ENCODE measurements around the gene BCHE.

The BCHE gene

GRCh38 chr3:165837058-165837525 is at the start of gene BCHE:
Gene BCHE (minus strand): TSS chr3:165837423. CDS start chr3:165831033, 6,390 bp downstream.
- H3K9me3 Mint-ChIP-seq = peaks cover 4% of the 10 kb centered on the region
- H3K4me3 Mint-ChIP-seq = no peak within 1 kb of the TSS
- no peak within 1 kb of the TSS for H3K27ac Mint-ChIP-seq
- H3K4me1 Mint-ChIP-seq (ENCODE audit: low read depth) = no peaks in the 10 kb centered on the region
- no peaks in the 10 kb centered on the region for H3K27me3 Mint-ChIP-seq
- H3K36me3 Mint-ChIP-seq (ENCODE audit: low read depth) = no peaks in the 10 kb centered on the region

GRCh38 chr3:165885558-165886270 is 48.5 kb upstream of the BCHE start:
- no peaks in the 10 kb centered on the region for H3K27me3 Mint-ChIP-seq
- no peaks in the 10 kb centered on the region for H3K36me3 Mint-ChIP-seq (ENCODE audit: low read depth)

GRCh38 chr3:165884518-165884917 is 47.3 kb upstream of the BCHE start:
- Mint-ChIP-seq H3K27ac (no peak overlapping the region), H3K27me3 (no peaks in the 10 kb centered on the region)

More at GRCh38 chr3:165885558-165886270, 48.5 kb upstream of the BCHE start:
- H3K4me1 Mint-ChIP-seq (ENCODE audit: low read depth) = no peaks in the 10 kb centered on the region
- H3K27ac Mint-ChIP-seq = no peak overlapping the region
- no peak overlapping the region for H3K4me3 Mint-ChIP-seq
- no peaks in the 10 kb centered on the region for H3K9me3 Mint-ChIP-seq

GRCh38 chr3:165883863-165884478 is 46.7 kb upstream of the BCHE start:
- no peaks in the 10 kb centered on the region for H3K36me3 Mint-ChIP-seq (ENCODE audit: low read depth)
- H3K4me1 Mint-ChIP-seq (ENCODE audit: low read depth) = no peaks in the 10 kb centered on the region
- no peaks in the 10 kb centered on the region for H3K27me3 Mint-ChIP-seq
- H3K9me3 Mint-ChIP-seq = no peaks in the 10 kb centered on the region
- no peak overlapping the region for H3K4me3 Mint-ChIP-seq
- H3K27ac Mint-ChIP-seq = no peak overlapping the region

More at GRCh38 chr3:165884518-165884917, 47.3 kb upstream of the BCHE start:
- Mint-ChIP-seq H3K36me3 (ENCODE audit: low read depth) (no peaks in the 10 kb centered on the region), H3K4me1 (ENCODE audit: low read depth) (no peaks in the 10 kb centered on the region), H3K9me3 (no peaks in the 10 kb centered on the region), H3K4me3 (no peak overlapping the region)

- Mint-ChIP-seq H3K27me3 (no peaks in the 10 kb centered on the region), H3K27ac (no peak overlapping the region), H3K9me3 (no peaks in the 10 kb centered on the region), H3K36me3 (ENCODE audit: low read depth) (no peaks in the 10 kb centered on the region), H3K4me1 (ENCODE audit: low read depth) (no peaks in the 10 kb centered on the region), H3K4me3 (no peak overlapping the region)
Measured at GRCh38 chr3:165883117-165883516, 45.9 kb upstream of the BCHE start.

GRCh38 chr3:165875644-165876043 is 38.4 kb upstream of the BCHE start:
- no peaks in the 10 kb centered on the region for H3K4me1 Mint-ChIP-seq (ENCODE audit: low read depth)
- no peak overlapping the region for H3K4me3 Mint-ChIP-seq
- H3K27me3 Mint-ChIP-seq = no peaks in the 10 kb centered on the region
- peaks cover 18% of the 10 kb centered on the region for H3K9me3 Mint-ChIP-seq
- no peaks in the 10 kb centered on the region for H3K36me3 Mint-ChIP-seq (ENCODE audit: low read depth)
- H3K27ac Mint-ChIP-seq = no peak overlapping the region

GRCh38 chr3:165874663-165875489 is 37.7 kb upstream of the BCHE start:
- Mint-ChIP-seq H3K9me3 (peaks cover 18% of the 10 kb centered on the region), H3K4me1 (ENCODE audit: low read depth) (no peaks in the 10 kb centered on the region), H3K36me3 (ENCODE audit: low read depth) (no peaks in the 10 kb centered on the region), H3K4me3 (no peak overlapping the region), H3K27ac (no peak overlapping the region), H3K27me3 (no peaks in the 10 kb centered on the region)

- Mint-ChIP-seq H3K4me1 (ENCODE audit: low read depth) (no peaks in the 10 kb centered on the region), H3K36me3 (ENCODE audit: low read depth) (no peaks in the 10 kb centered on the region), H3K27ac (no peak overlapping the region)
Measured at GRCh38 chr3:165868088-165868487, 30.9 kb upstream of the BCHE start.

GRCh38 chr3:165859061-165859460 is 21.8 kb upstream of the BCHE start:
- H3K27me3 Mint-ChIP-seq = no peaks in the 10 kb centered on the region
- no peaks in the 10 kb centered on the region for H3K36me3 Mint-ChIP-seq (ENCODE audit: low read depth)
- H3K4me1 Mint-ChIP-seq (ENCODE audit: low read depth) = no peaks in the 10 kb centered on the region
- H3K4me3 Mint-ChIP-seq = no peak overlapping the region
- H3K9me3 Mint-ChIP-seq = no peaks in the 10 kb centered on the region
- H3K27ac Mint-ChIP-seq = no peak overlapping the region

More at GRCh38 chr3:165868088-165868487, 30.9 kb upstream of the BCHE start:
- Mint-ChIP-seq H3K9me3 (peaks cover 7% of the 10 kb centered on the region), H3K4me3 (no peak overlapping the region), H3K27me3 (no peaks in the 10 kb centered on the region)

- H3K4me1 Mint-ChIP-seq (ENCODE audit: low read depth) = no peaks in the 10 kb centered on the region
- H3K27me3 Mint-ChIP-seq = no peaks in the 10 kb centered on the region
- no peak overlapping the region for H3K27ac Mint-ChIP-seq
- H3K36me3 Mint-ChIP-seq (ENCODE audit: low read depth) = no peaks in the 10 kb centered on the region
- H3K4me3 Mint-ChIP-seq = no peak overlapping the region
- no peaks in the 10 kb centered on the region for H3K9me3 Mint-ChIP-seq
Measured at GRCh38 chr3:165855581-165855980, 18.4 kb upstream of the BCHE start.

GRCh38 chr3:165854696-165855095 is 17.5 kb upstream of the BCHE start:
- Mint-ChIP-seq H3K27me3 (no peaks in the 10 kb centered on the region), H3K9me3 (no peaks in the 10 kb centered on the region), H3K36me3 (ENCODE audit: low read depth) (no peaks in the 10 kb centered on the region), H3K27ac (no peak overlapping the region), H3K4me3 (no peak overlapping the region), H3K4me1 (ENCODE audit: low read depth) (no peaks in the 10 kb centered on the region)

- H3K4me3 Mint-ChIP-seq = no peak overlapping the region
- H3K36me3 Mint-ChIP-seq (ENCODE audit: low read depth) = no peaks in the 10 kb centered on the region
- no peaks in the 10 kb centered on the region for H3K4me1 Mint-ChIP-seq (ENCODE audit: low read depth)
- H3K9me3 Mint-ChIP-seq = peaks cover 4% of the 10 kb centered on the region
- no peaks in the 10 kb centered on the region for H3K27me3 Mint-ChIP-seq
- H3K27ac Mint-ChIP-seq = no peak overlapping the region
Measured at GRCh38 chr3:165852711-165853110, 15.5 kb upstream of the BCHE start.

- H3K27me3 Mint-ChIP-seq = no peaks in the 10 kb centered on the region
- H3K9me3 Mint-ChIP-seq = peaks cover 4% of the 10 kb centered on the region
- H3K27ac Mint-ChIP-seq = no peak overlapping the region
- H3K4me3 Mint-ChIP-seq = no peak overlapping the region
- H3K4me1 Mint-ChIP-seq (ENCODE audit: low read depth) = no peaks in the 10 kb centered on the region
- H3K36me3 Mint-ChIP-seq (ENCODE audit: low read depth) = no peaks in the 10 kb centered on the region
Measured at GRCh38 chr3:165852191-165852590, 15.0 kb upstream of the BCHE start.

GRCh38 chr3:165846056-165846455 is 8.8 kb upstream of the BCHE start:
- Mint-ChIP-seq H3K27ac (no peak overlapping the region), H3K9me3 (peaks cover 4% of the 10 kb centered on the region), H3K36me3 (ENCODE audit: low read depth) (no peaks in the 10 kb centered on the region), H3K4me1 (ENCODE audit: low read depth) (no peaks in the 10 kb centered on the region), H3K4me3 (no peak overlapping the region), H3K27me3 (no peaks in the 10 kb centered on the region)
